ENCODE data around the gene IRF2BPL. TPM values are rescaled to one million over a fixed set of nuclear protein-coding genes. Genes with fewer than 3 reads are reported as not detected.

IRF2BPL gene
- total RNA-seq, 4 donors from 2014 or later, result 10.3 to 20.6 (median 16.4) TPM

DNA sequence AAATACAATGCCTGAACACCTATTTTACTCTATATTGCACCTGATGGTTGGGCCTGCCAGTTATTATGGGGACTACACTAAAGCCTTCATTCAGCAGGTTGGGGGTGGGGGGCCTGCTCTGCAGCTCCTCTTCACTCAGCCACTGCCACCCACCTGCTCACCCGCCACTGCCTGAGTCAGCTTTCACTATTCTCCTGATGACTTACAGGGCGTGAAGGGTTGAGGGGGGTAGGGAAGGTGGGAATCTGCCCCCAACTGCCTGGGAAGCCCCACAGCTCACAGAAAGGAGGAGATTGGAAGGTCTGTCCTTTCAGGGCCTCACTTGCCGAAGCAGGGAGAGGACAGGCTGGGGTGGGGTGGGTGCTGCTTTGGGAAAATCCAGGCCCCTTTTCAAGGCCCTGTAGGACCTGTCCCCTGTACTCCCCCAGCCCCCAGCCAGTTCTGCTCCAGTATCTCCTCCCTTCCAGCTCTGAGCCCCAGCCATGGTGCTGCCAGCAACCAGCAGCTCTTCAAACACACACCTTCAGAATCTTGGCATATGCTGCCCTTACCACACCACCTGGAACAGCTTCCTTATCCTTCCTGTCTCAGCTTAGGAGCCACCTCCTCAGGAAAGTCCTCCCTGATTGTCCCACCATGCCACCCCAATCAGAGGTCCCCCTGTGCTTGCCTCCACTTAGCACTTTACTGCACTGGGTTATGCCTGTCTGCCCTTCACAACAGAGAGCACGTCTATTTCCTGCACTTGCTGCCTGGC is 33.1 kb downstream of the IRF2BPL start:
- Histone ChIP-seq H3K27ac (no peak overlapping the region), H3K4me1 (peaks cover 0 to 6% (median 0%) of the 10 kb centered on the region in 4 donors)

GRCh38 chr14:76993752-76994151 is 34.8 kb downstream of the IRF2BPL start:
- DNase-seq, result no peak
- no peaks in the 10 kb centered on the region for H3K9me3 ChIP-seq
- H3K4me3 ChIP-seq, result no peak overlapping the region
- H3K27me3 ChIP-seq, result no peaks in the 10 kb centered on the region
- no peak overlapping the region for H3K27ac ChIP-seq
- TF ChIP-seq, protein P1, sequence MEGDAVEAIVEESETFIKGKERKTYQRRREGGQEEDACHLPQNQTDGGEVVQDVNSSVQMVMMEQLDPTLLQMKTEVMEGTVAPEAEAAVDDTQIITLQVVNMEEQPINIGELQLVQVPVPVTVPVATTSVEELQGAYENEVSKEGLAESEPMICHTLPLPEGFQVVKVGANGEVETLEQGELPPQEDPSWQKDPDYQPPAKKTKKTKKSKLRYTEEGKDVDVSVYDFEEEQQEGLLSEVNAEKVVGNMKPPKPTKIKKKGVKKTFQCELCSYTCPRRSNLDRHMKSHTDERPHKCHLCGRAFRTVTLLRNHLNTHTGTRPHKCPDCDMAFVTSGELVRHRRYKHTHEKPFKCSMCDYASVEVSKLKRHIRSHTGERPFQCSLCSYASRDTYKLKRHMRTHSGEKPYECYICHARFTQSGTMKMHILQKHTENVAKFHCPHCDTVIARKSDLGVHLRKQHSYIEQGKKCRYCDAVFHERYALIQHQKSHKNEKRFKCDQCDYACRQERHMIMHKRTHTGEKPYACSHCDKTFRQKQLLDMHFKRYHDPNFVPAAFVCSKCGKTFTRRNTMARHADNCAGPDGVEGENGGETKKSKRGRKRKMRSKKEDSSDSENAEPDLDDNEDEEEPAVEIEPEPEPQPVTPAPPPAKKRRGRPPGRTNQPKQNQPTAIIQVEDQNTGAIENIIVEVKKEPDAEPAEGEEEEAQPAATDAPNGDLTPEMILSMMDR (IDR thresholded peaks at IDR 0.05), result no peak
- no peak for TF ChIP-seq POLR2A (IDR thresholded peaks at IDR 0.05)
- no peaks in the 10 kb centered on the region for H3K4me1 ChIP-seq
- H3K36me3 ChIP-seq, result no peaks in the 10 kb centered on the region

More for the DNA sequence above, 33.1 kb downstream of the IRF2BPL start:
- Histone ChIP-seq H3K27me3 (no peaks in the 10 kb centered on the region), H3K4me3 (no peak overlapping the region), H3K36me3 (no peaks in the 10 kb centered on the region), H3K9me3 (no peaks in the 10 kb centered on the region)
- DNase-seq, result no peak
- no peak for TF ChIP-seq POLR2A (IDR thresholded peaks at IDR 0.05)
- TF ChIP-seq, protein P1 (IDR thresholded peaks at IDR 0.05), result no peak

- DNase-seq, result no peak
- H3K9me3 ChIP-seq, result no peaks in the 10 kb centered on the region
- TF ChIP-seq POLR2A (IDR thresholded peaks at IDR 0.05), result no peak
- TF ChIP-seq, protein P1 (IDR thresholded peaks at IDR 0.05), result no peak
- no peaks in the 10 kb centered on the region for H3K36me3 ChIP-seq
- no peak overlapping the region for H3K4me3 ChIP-seq
- no peak overlapping the region for H3K27ac ChIP-seq
- no peaks in the 10 kb centered on the region for H3K27me3 ChIP-seq
- H3K4me1 ChIP-seq, result no peaks in the 10 kb centered on the region
Observed at GRCh38 chr14:76990084-76990483, 38.4 kb downstream of the IRF2BPL start.

DNA sequence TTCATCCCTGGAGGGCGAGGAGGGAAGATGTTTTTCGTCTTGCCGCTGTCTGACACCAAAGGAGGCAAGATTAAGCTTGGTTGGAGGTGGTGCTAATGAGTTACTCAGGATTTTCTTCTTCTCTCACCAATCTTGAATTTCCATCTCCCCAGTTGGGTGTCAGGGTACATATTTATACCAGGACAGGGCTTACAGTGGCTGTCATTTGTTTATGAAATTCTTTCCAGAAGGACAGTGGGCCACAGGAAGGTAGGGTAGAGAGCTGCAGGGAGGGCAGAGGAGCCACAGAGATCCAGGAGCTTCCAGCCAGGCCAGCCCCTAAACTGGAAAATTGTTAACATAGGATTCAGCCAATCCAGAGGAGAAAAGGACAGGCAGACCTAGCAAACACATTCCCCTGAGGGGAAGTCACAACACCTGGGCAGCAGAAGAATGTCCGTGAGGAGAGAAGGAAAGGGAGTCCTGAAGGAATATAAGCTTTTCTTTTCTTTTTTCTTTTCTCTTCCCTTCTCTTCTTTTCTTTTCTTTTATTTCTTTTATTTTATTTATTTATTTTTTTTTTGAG is 40.5 kb downstream of the IRF2BPL start:
- Histone ChIP-seq H3K27ac (no peak overlapping the region), H3K4me1 (no peaks in the 10 kb centered on the region), H3K27me3 (no peaks in the 10 kb centered on the region), H3K9me3 (no peaks in the 10 kb centered on the region), H3K4me3 (no peak overlapping the region), H3K36me3 (no peaks in the 10 kb centered on the region)
- no peak for DNase-seq
- no peak for TF ChIP-seq POLR2A (IDR thresholded peaks at IDR 0.05)
- TF ChIP-seq, protein P1 (IDR thresholded peaks at IDR 0.05), result no peak

GRCh38 chr14:76986231-76986565 is 42.3 kb downstream of the IRF2BPL start:
- TF ChIP-seq, protein P1 (IDR thresholded peaks at IDR 0.05), result no peak
- no peak for TF ChIP-seq POLR2A (IDR thresholded peaks at IDR 0.05)

More at GRCh38 chr14:76986231-76986565, 42.3 kb downstream of the IRF2BPL start:
- Histone ChIP-seq H3K9me3 (peaks cover 0 to 5% (median 0%) of the 10 kb centered on the region in 4 donors), H3K36me3 (no peaks in the 10 kb centered on the region), H3K4me1 (no peaks in the 10 kb centered on the region), H3K27me3 (no peaks in the 10 kb centered on the region), H3K27ac (no peak overlapping the region), H3K4me3 (no peak overlapping the region)
- no peak for DNase-seq
